ENCODE data around the gene ERG.

ERG gene

GRCh38 chr21:38349111-38349746 is 149.0 kb downstream of the ERG start:
- no peak overlapping the region for H3K4me3 ChIP-seq (ENCODE audit: low read depth, low read length)
- TF ChIP-seq CTCF (IDR thresholded peaks at IDR 0.05; ENCODE audit: borderline replicate concordance, insufficient read depth, low read depth, low read length) = no peak

- no peak overlapping the region for H3K4me3 ChIP-seq (ENCODE audit: low read depth, low read length)
- no peak for TF ChIP-seq CTCF (IDR thresholded peaks at IDR 0.05; ENCODE audit: borderline replicate concordance, insufficient read depth, low read depth, low read length)
These were observed 152.0 kb downstream of the ERG start for GRCh38 chr21:38346286-38346685.

GRCh38 chr21:38343691-38344090 is 154.6 kb downstream of the ERG start:
- no peak for TF ChIP-seq CTCF (IDR thresholded peaks at IDR 0.05; ENCODE audit: borderline replicate concordance, insufficient read depth, low read depth, low read length)

GRCh38 chr21:38342739-38343138 is 155.5 kb downstream of the ERG start:
- TF ChIP-seq CTCF (IDR thresholded peaks at IDR 0.05; ENCODE audit: borderline replicate concordance, insufficient read depth, low read depth, low read length) = no peak
- no peak overlapping the region for H3K4me3 ChIP-seq (ENCODE audit: low read depth, low read length)

More at GRCh38 chr21:38343691-38344090, 154.6 kb downstream of the ERG start:
- no peak overlapping the region for H3K4me3 ChIP-seq (ENCODE audit: low read depth, low read length)

- H3K4me3 ChIP-seq (ENCODE audit: low read depth, low read length) = no peak overlapping the region
- no peak for TF ChIP-seq CTCF (IDR thresholded peaks at IDR 0.05; ENCODE audit: borderline replicate concordance, insufficient read depth, low read depth, low read length)
These were observed 156.7 kb downstream of the ERG start for GRCh38 chr21:38341546-38342012.

GRCh38 chr21:38340131-38340530 is 158.1 kb downstream of the ERG start:
- no peak overlapping the region for H3K4me3 ChIP-seq (ENCODE audit: low read depth, low read length)
- no peak for TF ChIP-seq CTCF (IDR thresholded peaks at IDR 0.05; ENCODE audit: borderline replicate concordance, insufficient read depth, low read depth, low read length)

- no peak for TF ChIP-seq CTCF (IDR thresholded peaks at IDR 0.05; ENCODE audit: borderline replicate concordance, insufficient read depth, low read depth, low read length)
- no peak overlapping the region for H3K4me3 ChIP-seq (ENCODE audit: low read depth, low read length)
These were observed 160.5 kb downstream of the ERG start for GRCh38 chr21:38337793-38338192.

Data from GM12875 (cell line).